Lower leg skin (tissue), 3 donors: ENCODE measurements around the gene TLE3.

Source experiments
- POLR2A ChIP-seq, 2 donors: fragments of 450-650 bp; IDR thresholded peaks; one replicate each; pipeline ENCODE4 v1.6.1; 2016 to 2017; ENCODE audit warnings: antibody characterized with exemption in 2 of 2, mild to moderate bottlenecking in 1 of 2, moderate library complexity in 1 of 2
- TF ChIP-seq, protein P1 (sequence below), 3 donors: fragments of 450-650 bp; IDR thresholded peaks; one replicate each; pipeline ENCODE4 v1.5.1; 2016; ENCODE audit warnings: antibody characterized with exemption in 3 of 3, mild to moderate bottlenecking in 3 of 3, moderate library complexity in 2 of 3

- TF ChIP-seq, protein P1, sequence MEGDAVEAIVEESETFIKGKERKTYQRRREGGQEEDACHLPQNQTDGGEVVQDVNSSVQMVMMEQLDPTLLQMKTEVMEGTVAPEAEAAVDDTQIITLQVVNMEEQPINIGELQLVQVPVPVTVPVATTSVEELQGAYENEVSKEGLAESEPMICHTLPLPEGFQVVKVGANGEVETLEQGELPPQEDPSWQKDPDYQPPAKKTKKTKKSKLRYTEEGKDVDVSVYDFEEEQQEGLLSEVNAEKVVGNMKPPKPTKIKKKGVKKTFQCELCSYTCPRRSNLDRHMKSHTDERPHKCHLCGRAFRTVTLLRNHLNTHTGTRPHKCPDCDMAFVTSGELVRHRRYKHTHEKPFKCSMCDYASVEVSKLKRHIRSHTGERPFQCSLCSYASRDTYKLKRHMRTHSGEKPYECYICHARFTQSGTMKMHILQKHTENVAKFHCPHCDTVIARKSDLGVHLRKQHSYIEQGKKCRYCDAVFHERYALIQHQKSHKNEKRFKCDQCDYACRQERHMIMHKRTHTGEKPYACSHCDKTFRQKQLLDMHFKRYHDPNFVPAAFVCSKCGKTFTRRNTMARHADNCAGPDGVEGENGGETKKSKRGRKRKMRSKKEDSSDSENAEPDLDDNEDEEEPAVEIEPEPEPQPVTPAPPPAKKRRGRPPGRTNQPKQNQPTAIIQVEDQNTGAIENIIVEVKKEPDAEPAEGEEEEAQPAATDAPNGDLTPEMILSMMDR (IDR thresholded peaks at IDR 0.05): no peak
- TF ChIP-seq POLR2A (IDR thresholded peaks at IDR 0.05): no peak
These were observed 11.1 kb downstream of the TLE3 start for GRCh38 chr15:70086636-70087035.
